ENCODE results near the gene WDR73. TPM values are rescaled to one million over a fixed set of nuclear protein-coding genes. Genes with fewer than 3 reads are reported as not detected.
"Not testable (repeated sequence)": the region's sequence is repeated elsewhere in the genome, so short reads cannot be mapped to it uniquely, and the experiment has no call there.

The WDR73 gene
- total RNA-seq, 1 donor from 2014 or later, result 20.5 TPM

DNA sequence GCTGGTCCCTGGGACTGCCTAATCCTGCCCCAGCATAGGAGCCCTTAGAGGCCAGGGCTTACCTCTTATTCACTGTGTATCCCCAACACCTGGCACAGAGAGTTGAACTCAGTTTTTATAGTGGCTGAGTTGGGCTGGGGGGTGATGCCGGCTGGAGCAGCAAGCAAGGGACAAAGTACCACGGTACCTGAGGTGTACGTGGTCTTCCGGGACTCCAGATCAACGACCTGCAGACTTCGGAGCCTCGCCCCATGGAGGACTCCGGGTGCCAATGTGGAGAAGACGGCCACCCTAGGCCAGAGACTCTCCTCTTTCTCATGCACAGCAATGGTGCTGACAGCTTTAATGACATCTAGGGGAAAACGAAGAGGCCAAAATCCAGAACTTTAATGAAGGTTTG is 8.1 kb downstream of the WDR73 start:
- TF ChIP-seq, protein P1, sequence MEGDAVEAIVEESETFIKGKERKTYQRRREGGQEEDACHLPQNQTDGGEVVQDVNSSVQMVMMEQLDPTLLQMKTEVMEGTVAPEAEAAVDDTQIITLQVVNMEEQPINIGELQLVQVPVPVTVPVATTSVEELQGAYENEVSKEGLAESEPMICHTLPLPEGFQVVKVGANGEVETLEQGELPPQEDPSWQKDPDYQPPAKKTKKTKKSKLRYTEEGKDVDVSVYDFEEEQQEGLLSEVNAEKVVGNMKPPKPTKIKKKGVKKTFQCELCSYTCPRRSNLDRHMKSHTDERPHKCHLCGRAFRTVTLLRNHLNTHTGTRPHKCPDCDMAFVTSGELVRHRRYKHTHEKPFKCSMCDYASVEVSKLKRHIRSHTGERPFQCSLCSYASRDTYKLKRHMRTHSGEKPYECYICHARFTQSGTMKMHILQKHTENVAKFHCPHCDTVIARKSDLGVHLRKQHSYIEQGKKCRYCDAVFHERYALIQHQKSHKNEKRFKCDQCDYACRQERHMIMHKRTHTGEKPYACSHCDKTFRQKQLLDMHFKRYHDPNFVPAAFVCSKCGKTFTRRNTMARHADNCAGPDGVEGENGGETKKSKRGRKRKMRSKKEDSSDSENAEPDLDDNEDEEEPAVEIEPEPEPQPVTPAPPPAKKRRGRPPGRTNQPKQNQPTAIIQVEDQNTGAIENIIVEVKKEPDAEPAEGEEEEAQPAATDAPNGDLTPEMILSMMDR (conservative IDR thresholded peaks at IDR 0.05; ENCODE audit: low read depth, low read length), result no peak
- H3K4me3 ChIP-seq (ENCODE audit: low read depth, low read length), result no peak overlapping the region
- no peak for DNase-seq (ENCODE audit: low read depth)

DNA sequence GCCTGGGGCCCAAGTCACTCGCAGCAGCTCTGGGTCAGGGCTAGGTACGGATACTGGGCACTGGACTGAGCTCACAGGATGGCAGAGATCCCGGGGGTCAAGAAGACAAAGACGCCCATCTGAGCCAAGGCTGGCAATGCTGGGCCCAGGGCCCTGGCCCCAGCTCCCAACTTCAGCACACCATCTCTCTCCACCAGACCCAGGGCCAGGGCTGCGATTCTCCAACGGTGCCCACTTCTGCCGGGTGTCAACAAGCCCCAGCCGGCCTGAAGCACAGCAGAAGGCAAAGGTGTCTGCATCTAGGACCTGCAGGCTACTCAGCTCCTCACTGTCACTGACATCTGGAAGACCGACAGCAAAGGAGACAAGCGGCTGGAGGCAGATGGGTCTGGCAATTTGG is 8.6 kb downstream of the WDR73 start:
- DNase-seq (ENCODE audit: low read depth), result no peak
- TF ChIP-seq, protein P1 (conservative IDR thresholded peaks at IDR 0.05; ENCODE audit: low read depth, low read length), result no peak
- H3K4me3 ChIP-seq (ENCODE audit: low read depth, low read length), result no peak overlapping the region

DNA sequence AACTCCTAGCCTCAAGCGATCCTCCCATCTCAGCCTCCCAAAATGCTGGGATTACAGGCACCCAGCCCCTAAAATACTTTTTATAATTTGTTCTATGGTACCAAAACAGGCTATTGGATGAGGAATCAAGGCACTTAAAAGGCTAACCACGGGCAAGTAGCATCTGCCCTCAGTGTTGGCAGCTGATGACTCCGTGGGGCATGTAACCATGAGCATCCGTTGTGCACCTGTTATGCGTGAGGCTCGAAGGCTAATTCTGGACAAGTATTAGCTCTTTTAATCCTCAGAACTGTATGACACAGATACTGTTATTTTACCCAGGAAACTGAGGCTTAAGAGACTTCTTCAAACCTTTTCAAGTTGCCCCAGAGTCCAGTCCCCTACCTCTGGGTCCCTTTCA is 10.2 kb downstream of the WDR73 start:
- TF ChIP-seq, protein P1 (conservative IDR thresholded peaks at IDR 0.05; ENCODE audit: low read depth, low read length), result no peak
- no peak for DNase-seq (ENCODE audit: low read depth)
- no peak overlapping the region for H3K4me3 ChIP-seq (ENCODE audit: low read depth, low read length)

DNA sequence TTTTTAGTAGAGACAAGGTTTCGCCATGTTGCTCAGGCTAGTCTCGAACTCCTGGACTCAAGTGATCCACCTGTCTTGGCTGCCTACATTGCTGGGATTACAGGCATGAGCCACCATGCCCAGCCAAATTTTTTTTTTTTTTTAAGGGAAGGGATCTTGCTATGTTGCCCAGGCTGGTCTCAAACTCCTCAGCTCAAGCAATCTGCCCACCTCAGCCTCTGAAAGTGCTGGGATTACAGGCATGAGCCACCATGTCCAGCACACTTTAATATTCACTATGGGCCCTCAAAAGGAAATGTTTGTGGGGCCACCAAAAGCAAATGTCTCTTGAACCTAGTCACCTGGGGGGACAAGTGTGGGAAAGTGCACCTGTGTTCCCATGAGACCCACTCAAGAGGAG is 11.4 kb downstream of the WDR73 start:
- DNase-seq (ENCODE audit: low read depth); H3K4me3 ChIP-seq (ENCODE audit: low read depth, low read length): not testable (repeated sequence)

DNA sequence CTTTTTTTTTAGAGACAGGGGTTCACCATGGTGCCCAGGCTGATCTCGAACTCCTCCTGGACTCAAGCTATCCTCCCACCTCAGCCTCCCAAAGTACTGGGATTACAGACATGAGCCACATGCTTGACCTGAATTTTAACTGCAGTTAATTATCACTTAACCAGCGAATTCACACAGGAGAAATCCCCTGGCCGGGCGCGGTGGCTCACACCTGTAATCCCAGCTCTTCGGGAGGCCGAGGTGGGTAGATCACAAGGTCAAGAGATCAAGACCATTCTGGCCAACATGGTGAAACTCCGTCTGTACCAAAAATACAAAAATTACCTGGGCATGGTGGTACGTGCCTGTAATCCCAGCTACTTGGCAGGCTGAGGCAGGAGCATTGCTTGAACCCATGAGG is 12.2 kb downstream of the WDR73 start:
- not testable (repeated sequence) for H3K4me3 ChIP-seq (ENCODE audit: low read depth, low read length); DNase-seq (ENCODE audit: low read depth)

DNA sequence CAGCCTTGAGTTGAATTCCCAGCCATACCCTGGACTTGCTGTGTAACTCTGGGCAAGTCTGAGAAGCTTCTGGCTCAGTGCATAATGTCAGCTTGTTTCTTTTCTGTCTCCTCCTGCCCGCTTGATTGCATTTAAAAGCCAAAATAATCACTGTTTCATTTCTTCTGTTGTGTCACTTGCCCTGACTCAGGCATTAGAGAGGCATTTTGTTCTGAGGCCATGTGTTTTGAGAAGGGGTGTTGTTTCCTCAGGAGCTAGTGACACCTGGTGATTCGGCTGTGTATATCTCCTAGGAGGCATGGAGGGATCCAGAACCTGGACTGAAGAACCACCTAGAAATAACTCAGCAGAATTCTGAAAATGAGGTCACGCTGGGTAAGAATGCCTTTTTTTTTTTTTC is 16.0 kb downstream of the WDR73 start:
- no peak for DNase-seq (ENCODE audit: low read depth)
- H3K4me3 ChIP-seq (ENCODE audit: low read depth, low read length), result no peak overlapping the region
- TF ChIP-seq, protein P1 (conservative IDR thresholded peaks at IDR 0.05; ENCODE audit: low read depth, low read length), result peak; percentile 60

DNA sequence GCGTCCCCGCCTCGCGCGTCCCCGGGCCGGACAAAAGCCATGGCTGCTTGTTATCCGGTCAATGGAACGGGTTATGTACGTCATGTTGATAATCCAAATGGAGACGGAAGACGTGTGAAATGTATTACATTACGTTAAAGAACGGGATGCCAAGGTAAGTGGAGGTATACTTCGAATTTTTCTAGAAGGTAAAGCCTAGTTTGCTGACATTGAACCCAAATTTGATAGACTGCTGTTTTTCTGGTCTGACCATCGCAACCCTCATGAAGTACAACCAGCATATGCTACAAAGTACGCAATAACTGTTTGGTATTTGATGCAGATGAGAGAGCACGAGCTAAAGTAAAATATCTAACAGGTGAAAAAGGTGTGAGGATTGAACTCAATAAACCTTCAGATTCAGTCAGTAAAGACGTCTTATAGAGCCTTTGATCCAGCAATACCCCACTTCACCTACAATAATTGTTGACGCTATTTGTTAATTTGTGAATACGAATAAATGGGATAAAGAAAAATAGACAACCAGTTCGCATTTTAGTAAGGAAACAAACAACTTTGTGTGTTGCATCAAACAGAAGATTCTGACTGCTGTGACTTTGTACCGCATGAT is 19.8 kb downstream of the WDR73 start:
- TF ChIP-seq, protein P1 (conservative IDR thresholded peaks at IDR 0.05; ENCODE audit: low read depth, low read length), result no peak
- no peak for DNase-seq (ENCODE audit: low read depth)
- H3K4me3 ChIP-seq (ENCODE audit: low read depth, low read length), result peak overlapping the region; percentile 82

DNA sequence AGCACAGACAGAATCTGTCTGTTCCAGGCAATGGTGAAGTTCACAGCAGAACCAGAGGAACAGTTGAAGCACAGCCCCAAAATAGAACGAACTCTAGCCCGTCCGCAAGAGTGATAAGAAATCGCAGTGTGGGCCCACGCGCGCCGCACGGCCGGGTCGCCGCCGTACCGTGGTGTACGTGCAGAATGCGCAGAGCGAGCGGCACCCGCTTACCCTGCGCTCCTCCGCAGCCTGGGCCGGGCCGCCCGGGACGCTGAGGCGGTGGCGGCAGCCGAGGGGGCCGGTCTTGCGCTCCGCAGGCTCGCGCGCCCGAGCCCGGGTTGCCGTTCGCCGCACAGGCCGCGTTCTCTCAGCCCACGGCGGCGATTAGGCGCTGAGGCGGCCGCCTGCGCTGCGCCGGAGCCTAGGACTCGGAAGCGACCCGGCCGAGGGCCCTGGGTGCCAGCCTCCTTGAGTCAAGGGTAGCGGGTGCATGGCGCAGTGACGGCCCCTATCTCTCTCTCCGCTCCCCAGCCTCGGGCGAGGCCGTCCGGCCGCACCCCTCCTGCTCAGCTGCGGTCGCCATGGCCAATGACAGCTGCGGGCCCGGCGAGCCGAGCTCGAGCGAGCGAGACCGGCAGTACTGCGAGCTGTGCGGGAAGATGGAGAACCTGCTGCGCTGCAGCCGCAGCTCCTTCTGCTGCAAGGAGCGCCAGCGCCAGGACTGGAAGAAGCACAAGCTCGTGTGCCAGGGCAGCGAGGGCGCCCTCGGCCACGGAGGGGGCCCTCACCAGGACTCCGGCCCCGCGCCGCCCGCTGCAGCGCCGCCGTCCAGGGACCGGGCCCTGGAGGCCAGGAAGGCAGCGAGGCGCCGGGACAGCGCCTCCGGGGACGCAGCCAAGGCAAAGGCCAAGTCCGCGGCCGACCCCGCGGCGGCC is 20.5 kb downstream of the WDR73 start:
- TF ChIP-seq, protein P1 (conservative IDR thresholded peaks at IDR 0.05; ENCODE audit: low read depth, low read length), result no peak
- peak overlapping the region; percentile 82 for H3K4me3 ChIP-seq (ENCODE audit: low read depth, low read length)
- no peak for DNase-seq (ENCODE audit: low read depth)
